ENCODE measurements around the gene TMEFF2.

Gene TMEFF2

DNA sequence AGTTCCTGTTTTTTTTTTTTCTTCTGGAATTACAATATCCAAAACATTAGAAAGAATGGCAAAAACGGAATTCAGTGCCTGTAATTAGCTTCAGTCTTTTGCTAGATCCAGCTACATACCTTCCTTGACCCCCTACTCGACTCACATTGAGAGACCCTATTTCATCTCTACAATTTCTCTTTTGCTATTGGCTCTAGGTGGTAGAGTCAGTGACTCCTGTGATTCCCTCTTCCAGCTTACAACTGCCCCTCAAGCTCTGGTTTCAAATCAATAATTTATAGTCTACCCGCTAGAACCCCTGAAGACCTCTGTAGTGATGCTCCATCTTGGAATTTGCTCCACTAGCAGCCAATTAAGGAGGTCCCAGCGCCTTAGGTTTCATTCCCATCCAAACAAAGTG lies 125.8 kb downstream of the TMEFF2 start:
- DNase-seq (ENCODE audit: low read depth, low spot score), result no peak

DNA sequence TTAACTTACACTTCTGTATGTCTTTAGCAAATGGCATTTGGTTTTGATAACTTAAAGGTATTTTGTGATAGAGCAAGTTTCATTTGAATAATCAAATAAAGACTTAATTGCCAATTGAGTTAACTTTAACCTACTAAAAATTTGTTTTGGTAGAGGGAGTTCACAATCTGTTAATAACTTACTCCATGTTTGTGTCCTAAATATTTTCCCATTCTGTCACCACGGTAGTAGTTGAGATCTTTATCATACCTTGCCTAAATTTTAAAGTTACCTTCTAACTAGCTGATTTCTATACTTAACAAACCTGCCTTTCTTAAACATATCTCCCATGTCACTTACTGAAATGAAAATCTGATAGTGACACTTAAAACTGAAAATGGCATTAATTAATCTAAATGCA lies 127.1 kb downstream of the TMEFF2 start:
- DNase-seq (ENCODE audit: low read depth, low spot score), result no peak

DNA sequence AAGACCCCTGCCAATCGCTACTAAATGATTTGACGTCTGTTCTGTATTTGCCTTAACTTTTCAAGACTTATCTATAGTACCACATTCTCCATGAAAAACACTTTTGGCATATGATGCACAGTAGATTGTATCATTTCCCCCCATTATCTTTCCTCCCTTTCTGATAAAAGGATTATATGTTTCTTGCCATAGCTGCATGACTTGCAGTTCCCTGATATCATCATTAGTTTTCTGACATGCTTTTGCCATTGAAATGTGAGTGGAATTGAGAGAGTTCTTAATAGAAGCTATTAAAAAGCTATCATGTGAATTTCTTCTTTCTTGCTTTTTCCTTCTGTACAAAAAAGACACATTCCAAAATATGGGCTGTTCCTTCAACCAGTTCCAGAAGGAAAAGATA lies 130.3 kb downstream of the TMEFF2 start:
- no peak for DNase-seq (ENCODE audit: low read depth, low spot score)

DNA sequence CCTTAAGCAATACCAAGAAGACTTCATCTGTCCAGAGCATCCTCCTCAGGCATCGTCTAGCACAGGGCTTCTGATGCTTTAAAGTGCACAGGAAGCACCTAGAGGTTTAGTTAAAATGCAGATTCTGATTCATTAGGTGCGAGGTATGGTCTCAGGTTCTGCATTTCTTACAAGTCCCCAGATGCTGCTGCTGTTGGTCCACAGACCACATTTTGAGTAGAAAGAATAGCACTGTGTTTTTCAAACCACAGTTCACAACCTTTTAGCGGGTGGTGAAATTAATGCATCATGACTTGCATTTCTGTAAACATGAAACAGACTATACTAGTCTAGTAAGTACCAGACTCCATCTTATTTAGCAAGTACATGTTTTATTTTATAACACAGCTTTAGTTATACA lies 134.6 kb downstream of the TMEFF2 start:
- DNase-seq (ENCODE audit: low read depth, low spot score), result no peak

DNA sequence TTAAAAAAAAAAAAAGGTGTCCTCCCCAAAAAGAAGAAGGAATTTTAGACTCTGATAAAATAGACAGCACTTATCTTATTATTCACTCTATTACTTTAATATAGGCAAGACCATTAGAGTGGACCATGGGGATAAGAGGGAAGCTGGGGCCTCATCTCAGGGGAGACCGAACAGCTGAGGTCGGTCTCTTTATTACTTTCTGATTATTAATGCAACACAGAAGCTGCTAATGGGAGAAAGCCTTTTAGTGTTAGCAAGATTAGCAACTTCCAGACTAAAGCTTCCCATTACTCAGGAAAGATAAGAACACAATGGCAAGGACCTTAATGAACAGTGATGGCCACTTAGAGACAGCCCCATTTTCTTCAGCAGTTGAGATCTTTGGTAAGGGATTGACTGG lies 135.5 kb downstream of the TMEFF2 start:
- no peak for DNase-seq (ENCODE audit: low read depth, low spot score)

DNA sequence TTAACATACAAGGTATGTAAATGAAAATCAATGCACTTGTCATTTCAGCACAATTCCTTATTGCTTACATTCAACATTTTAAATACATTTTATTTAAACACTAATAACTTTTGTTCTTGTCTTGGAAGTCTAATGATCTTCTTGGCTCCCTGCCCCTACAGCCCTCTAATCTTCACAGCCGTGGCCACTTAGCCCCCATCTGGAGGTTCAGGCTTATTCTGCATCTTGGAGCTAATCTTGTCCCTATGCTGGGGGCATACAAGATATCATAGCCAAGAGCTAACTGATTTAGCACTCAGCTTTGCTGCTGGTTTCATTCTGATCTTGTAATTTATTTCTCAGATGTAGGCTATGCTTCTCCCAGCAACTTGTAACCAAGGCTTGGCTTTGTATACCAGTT lies 140.8 kb downstream of the TMEFF2 start:
- DNase-seq (ENCODE audit: low read depth, low spot score), result no peak

DNA sequence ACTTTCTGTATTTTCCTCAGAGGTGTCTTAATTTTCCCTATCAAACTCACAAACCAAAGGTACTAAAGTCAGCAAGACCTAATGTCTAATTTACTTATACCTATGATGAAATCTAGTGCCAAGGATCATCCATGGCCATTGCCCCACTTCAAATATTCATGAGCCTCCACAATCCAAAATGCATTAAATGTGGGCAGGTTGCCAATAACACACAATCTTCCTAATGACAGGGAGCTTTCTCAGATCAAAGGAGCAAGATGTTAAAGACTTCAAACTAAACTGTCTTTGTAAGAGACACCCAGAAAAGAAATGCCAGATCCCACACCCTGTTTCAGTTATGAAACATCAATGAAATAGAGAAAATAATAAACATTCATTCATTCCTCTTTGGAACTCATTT lies 143.2 kb downstream of the TMEFF2 start:
- DNase-seq (ENCODE audit: low read depth, low spot score), result no peak

DNA sequence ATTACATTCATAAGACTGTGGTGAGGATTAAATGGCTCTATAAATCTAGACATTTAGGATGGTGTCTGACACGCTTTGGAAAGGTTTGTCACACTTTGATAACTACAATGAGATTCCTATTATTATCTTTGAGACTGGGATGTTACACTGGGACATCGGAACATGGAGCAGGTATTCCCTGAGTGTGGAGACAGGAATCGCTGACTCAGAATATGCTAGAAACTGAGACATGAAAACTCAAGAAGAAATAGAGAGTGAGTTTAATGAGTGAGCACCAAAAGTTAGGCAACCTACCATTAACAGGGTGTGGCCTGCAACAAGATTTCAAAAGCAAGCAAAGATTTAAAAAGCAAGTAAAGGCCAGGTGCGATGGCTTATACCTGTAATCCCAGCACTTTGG lies 145.4 kb downstream of the TMEFF2 start:
- no peak for DNase-seq (ENCODE audit: low read depth, low spot score)

DNA sequence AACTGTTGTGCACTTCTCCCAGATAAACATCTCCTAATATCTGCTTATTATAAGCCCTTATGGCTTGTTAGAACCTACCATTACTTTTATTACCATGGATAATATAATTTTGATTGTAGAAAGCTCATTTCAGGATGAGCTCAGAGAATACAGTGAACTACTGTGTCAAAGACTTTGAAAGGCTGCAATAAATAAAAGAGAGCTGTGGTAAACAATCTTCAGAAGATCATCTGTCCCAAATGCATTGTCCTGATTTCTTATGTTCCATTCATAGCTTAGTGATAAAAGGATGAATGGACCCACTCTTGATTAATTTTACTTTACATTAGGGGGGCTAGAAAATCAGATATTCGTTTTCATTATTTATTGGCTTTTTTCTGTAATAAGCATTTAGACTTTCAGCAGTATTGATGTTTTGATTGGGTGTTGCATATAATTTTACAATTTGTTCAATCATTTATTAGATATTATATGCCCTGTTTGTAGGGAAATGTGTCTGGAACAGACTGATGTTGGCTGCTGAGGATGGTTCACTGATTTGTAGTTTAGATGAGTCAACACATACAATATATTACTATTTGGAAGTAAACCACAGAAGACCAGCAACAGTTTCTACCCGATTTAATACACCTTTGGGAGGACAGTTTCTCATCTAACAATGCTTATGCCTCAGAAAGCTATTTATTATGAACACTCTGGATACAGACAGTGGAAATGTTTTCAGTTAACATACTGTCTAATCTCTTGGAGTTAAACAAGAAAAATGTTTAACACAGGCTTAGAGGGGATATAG lies 147.2 kb downstream of the TMEFF2 start:
- no peak for DNase-seq (ENCODE audit: low read depth, low spot score)

DNA sequence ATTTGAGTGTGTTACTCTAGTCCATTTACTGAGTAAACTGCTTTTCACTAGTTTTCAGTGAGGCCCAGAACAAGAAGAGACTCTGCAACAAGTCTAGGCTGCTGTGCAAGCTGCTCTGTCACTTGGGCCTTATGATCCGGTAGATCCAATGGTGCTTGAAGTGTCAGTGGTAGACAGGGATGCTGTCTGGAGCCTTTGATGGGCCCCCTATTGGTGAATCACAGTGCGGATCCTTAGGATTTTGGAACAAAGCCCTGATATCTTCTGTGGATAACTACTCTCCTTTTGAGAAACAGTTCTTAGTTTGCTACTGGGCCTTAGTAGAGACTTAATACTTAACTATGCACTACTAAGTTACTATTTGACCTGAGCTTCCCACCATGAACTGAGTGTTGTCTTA lies 150.2 kb downstream of the TMEFF2 start:
- DNase-seq (ENCODE audit: low read depth, low spot score), result no peak

DNA sequence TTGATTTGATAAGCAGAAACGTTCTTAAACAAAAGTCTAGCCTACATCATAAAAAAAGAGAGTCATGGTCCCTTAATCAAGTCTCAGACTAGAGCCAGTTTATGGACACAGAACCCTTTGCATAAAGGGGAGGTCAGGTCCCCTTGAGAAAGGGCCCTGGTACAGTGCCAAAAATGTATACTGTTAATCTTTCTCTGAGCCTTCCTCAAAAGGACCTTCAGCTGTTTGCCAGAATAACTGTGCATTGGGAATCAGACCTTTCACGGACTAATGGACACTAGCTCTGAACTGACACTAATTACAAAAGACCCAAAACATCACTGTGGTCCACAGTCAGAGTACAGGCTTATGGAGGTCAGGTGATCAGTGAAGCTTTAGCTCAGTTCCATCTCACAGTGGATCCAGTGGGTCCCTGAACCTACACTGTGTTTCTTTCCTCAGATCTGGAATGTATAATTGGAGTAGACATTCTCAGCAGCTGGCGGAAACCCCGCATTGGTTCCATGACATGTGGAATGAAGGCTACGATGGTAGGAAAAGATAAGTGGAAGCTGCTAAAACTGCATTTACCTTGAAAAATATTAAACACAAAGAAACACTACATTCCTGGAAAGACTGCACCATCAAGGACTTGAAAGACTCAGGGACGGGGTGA lies 151.4 kb downstream of the TMEFF2 start:
- no peak for DNase-seq (ENCODE audit: low read depth, low spot score)

DNA sequence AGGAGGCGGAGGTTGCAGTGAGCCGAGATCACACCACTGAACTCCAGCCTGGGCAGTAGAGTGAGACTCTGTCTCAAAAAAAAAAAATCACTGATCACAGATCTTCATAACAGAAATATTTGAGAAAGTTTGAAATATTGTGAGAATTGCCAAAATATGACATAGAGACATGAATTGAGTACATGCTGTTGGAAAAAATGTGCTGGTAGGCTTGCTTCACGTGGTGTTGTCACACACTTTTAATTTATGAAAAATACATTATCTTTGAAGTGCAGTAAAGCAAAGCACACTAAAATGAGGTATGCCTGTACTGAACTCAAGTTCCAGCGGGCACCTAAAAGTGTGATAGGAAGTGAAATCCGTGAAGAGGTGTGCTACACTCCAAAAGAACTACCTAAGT lies 152.6 kb downstream of the TMEFF2 start:
- DNase-seq (ENCODE audit: low read depth, low spot score), result no peak

DNA sequence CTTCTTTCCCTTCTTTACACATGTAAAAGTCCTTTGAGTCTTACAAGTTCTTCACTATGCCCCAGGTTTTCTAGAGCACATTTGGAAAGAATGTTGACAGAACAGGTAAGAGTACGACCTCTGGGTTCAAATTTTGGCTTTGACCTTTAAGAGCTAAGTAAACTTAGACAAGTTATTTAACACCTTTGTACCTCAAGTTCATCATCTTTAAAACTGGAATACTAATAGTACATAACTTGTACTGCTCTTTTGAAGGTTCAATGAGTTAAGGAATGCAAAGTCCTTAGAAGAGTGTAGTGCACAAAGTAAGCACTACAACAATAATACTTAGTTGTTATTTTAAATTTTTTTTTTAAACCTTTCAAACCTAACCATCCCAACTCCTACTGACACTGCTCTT lies 156.6 kb downstream of the TMEFF2 start:
- no peak for DNase-seq (ENCODE audit: low read depth, low spot score)

DNA sequence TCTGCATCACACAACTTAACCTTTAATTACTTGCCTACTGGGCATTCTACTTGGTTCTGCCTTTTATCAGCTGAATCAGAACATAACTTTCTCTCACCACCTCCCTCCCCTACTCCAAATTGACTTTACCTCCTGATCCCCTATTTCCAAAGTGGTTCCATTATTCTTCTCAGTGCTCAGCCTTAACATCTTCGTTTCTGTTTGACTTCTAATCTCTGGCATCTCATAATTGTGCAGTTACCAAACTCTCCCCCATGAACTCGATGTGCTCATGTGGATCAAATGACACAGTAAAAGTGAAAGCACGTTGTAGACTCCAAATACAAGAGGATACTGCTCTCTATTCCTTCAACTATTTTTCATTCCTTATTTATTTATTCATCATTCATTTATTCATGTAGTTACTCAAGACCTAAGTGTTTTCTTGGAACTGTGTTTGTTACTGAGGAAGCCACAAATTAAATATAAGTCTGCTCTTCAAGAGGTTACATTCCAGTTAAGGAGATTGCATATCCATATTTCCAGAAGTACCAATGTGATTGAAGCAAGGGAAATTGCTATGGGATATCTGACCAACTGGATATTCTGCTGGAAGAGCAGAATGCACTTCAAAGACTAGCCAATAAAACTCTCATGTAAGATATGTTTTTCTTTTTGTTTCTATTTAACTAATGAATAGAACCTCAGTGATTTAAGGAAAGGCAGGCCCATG lies 158.8 kb downstream of the TMEFF2 start:
- no peak for DNase-seq (ENCODE audit: low read depth, low spot score)

DNA sequence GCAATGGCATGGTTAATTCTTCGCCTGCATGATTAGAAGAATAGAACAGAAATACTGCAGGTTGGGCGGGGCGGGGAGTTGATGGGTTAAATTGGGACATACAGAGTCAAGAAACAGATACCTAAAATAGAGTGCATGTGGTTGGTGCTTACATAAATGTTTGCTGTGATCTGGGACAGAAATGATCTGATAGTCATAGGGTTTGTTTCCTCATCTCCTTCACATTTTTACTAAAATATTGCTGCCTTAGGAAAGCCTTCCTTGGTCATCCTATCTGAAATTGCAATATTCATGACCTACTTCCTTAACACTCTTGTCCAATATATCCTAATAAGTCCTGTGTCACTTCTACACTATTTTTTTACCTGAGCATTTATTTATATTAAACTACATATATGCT lies 163.9 kb downstream of the TMEFF2 start:
- DNase-seq (ENCODE audit: low read depth, low spot score), result no peak

DNA sequence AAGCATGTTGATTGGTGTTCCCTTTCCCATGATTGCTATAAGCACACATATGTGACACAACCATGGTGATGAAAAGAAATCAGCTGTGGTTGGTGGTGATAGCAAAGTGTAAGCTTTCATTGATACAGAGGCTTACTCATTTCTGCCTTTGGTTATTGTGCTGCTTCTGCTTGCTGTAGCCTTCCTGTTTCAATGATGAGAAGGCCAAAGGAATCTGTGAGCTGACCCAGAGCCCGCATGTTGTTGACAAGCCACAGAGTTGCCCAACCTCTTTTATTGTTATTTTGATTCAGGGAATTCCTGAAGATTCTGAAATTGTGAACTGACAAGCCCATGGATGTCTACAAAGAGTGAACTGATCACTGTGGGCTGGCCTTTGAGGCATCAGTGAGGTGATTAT lies 164.4 kb downstream of the TMEFF2 start:
- no peak for DNase-seq (ENCODE audit: low read depth, low spot score)

DNA sequence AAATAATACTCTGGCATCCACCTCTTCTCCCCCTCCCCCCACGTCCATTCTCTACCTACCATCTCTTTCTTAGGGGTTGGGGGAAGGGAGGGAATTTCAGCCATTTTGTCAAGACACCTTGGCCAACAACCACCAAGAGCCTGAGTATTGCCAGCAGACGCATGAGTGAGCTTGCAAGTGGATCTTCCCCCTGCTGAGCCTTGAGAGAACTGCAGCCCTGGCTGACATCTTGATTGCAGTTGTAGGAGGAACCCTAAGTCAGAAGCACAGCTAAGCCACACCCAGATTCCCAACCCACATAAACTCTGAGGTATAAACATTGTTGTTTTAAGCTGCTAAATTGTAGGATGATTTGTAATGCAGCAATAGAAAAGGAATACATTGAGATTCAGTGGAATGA lies 165.6 kb downstream of the TMEFF2 start:
- DNase-seq (ENCODE audit: low read depth, low spot score), result no peak

DNA sequence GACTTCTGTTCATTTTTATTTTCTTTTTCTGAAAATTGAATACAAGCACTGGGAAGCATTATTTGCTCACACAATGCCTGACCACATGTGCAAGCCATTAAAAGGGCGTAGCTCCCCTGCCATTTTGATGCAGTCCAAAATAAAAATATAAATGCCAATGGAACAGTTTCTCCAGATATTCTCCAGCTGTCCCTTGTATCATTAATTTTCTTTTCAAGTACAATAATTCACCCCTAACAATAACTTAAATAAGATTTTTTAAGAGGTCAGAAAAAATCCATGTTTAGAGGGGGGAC lies 168.0 kb downstream of the TMEFF2 start:
- no peak for DNase-seq (ENCODE audit: low read depth, low spot score)

DNA sequence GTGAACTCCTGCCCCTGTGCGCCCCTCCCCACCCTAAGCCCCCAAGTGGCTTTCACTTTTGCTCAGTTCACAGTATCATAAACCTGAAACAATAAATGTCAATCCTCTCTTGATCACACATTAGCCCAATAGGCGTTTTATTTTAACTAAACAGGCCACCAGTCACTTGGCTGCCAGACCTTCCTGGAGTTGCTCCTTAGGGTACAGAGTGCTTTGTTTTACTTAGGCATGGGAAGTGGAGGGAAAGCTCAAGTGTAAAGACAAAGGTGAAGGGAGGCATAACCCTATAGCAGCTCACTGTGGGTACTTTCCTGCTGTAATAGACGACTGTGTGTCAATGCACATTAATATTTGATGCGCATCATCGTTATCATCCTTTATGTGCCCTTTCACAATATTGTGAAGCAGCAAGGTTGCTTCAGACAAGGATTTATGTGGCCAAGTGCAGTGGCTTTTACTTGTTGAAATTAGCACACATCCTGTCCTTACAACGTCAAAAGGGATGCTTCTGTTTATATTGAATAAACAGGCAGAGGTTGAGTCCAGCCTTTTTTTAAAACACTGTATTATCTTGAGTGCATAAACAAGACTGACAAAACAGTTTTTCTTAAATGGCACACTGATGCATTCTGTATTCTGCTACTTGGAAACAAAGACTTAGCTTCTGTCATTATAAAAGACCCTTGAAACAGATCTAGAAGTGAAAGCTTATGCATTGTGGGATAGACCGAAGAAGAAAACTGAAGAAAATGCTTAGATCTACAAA lies 168.5 kb downstream of the TMEFF2 start:
- no peak for DNase-seq (ENCODE audit: low read depth, low spot score)

DNA sequence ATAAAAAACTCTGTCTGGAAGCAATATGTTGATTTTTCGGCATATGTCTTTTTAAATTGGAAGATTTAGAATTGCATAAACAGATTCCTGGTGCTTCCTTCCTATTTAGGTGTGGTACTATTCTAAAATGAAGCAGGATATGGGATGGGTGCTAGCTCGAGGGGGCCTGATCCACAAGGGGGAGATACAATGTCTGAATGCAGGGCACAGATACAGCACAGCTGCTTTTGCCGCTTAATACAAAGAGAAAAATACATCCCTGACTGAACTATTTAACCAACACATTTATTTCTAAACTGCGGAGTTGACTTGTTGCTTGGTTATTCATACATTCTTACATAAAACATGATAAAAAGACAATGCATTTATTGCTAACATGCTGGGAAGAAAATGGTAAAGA lies 169.1 kb downstream of the TMEFF2 start:
- DNase-seq (ENCODE audit: low read depth, low spot score), result no peak

DNA sequence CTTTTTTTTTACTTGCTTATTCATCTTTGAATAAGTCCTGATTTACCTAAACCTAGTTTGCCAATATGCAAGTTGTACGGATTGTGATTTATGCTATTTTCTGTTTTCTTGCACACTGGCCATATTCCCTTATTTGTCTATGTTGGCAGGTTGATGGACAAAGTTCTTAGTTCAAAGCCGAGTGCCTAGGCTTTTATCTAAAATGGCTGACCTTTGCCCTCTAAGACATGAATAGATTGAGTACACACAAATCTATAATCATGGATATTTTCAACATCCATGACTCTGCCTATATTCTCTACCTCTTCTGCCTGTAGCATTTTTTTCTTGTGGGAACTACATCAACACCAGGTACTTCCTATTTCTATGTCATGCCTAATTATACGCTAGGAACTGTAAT lies 171.7 kb downstream of the TMEFF2 start:
- DNase-seq (ENCODE audit: low read depth, low spot score), result no peak

DNA sequence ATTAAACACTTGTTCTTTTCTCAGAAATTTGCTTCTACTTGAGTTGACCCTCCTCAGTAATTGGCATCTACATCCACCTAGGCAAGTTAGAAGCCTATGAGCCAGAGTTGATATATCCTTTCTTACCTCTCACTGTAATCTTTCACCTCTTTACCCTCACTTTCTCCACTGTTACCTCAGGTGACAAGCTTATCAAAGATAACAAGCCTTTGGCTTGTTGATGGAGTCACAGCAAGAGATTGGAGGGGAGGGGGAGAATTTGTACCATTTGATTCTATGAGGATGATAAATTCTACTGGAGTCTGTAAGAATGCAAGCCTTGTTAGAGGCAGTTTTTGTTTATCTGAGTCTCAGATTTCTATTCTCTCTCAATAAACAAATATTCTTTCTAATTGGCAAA lies 176.9 kb downstream of the TMEFF2 start:
- no peak for DNase-seq (ENCODE audit: low read depth, low spot score)
